Measurements from ENCODE around the gene DCX.
A peak's percentile ranks its signal among the peaks of the same experiment; 100 is the strongest.

Gene DCX

GRCh38 chrX:111411983-111412382 lies at the start of gene DCX:
Gene DCX (minus strand): TSS chrX:111412192. CDS start chrX:111410398, 1,794 bp downstream.
- DNase-seq (ENCODE audit: low spot score): no peak

- DNase-seq (ENCODE audit: low spot score): no peak
Measured at GRCh38 chrX:111460607-111461006, 48.6 kb upstream of the DCX start.

GRCh38 chrX:111447298-111447697 lies 35.3 kb upstream of the DCX start:
- peak; percentile 1 for DNase-seq (ENCODE audit: low spot score)

GRCh38 chrX:111445485-111445884 lies 33.5 kb upstream of the DCX start:
- peak; percentile 13 for DNase-seq (ENCODE audit: low spot score)

GRCh38 chrX:111444881-111445280 lies 32.9 kb upstream of the DCX start:
- no peak for DNase-seq (ENCODE audit: low spot score)

GRCh38 chrX:111443946-111444345 lies 32.0 kb upstream of the DCX start:
- DNase-seq (ENCODE audit: low spot score): no peak

GRCh38 chrX:111442791-111443190 lies 30.8 kb upstream of the DCX start:
- DNase-seq (ENCODE audit: low spot score): no peak

- no peak for DNase-seq (ENCODE audit: low spot score)
Measured at GRCh38 chrX:111435469-111435868, 23.5 kb upstream of the DCX start.

- DNase-seq (ENCODE audit: low spot score): no peak
Measured at GRCh38 chrX:111431001-111431400, 19.0 kb upstream of the DCX start.

GRCh38 chrX:111411557-111411956 lies 435 bp downstream of the DCX start:
- DNase-seq (ENCODE audit: low spot score): no peak

GRCh38 chrX:111410590-111411078 lies 1.4 kb downstream of the DCX start:
- DNase-seq (ENCODE audit: low spot score): no peak

GRCh38 chrX:111409326-111409725 lies 2.7 kb downstream of the DCX start:
- DNase-seq (ENCODE audit: low spot score): no peak

GRCh38 chrX:111407948-111408347 lies 4.0 kb downstream of the DCX start:
- no peak for DNase-seq (ENCODE audit: low spot score)

- DNase-seq (ENCODE audit: low spot score): no peak
Measured at GRCh38 chrX:111402344-111402743, 9.6 kb downstream of the DCX start.

GRCh38 chrX:111395149-111395548 lies 16.8 kb downstream of the DCX start:
- DNase-seq (ENCODE audit: low spot score): no peak

GRCh38 chrX:111394569-111394968 lies 17.4 kb downstream of the DCX start:
- DNase-seq (ENCODE audit: low spot score): no peak

- DNase-seq (ENCODE audit: low spot score): no peak
Measured at GRCh38 chrX:111387470-111388070, 24.4 kb downstream of the DCX start.

- DNase-seq (ENCODE audit: low spot score): no peak
Measured at GRCh38 chrX:111386615-111387233, 25.3 kb downstream of the DCX start.

GRCh38 chrX:111386077-111386476 lies 25.9 kb downstream of the DCX start:
- no peak for DNase-seq (ENCODE audit: low spot score)

- no peak for DNase-seq (ENCODE audit: low spot score)
Measured at GRCh38 chrX:111382277-111382676, 29.7 kb downstream of the DCX start.

- DNase-seq (ENCODE audit: low spot score): no peak
Measured at GRCh38 chrX:111376897-111377578, 35.0 kb downstream of the DCX start.

- DNase-seq (ENCODE audit: low spot score): no peak
Measured at GRCh38 chrX:111376486-111376885, 35.5 kb downstream of the DCX start.

- no peak for DNase-seq (ENCODE audit: low spot score)
Measured at GRCh38 chrX:111375747-111376146, 36.2 kb downstream of the DCX start.
